ENCODE measurements around the gene SIN3B. TPM values are rescaled to one million over a fixed set of nuclear protein-coding genes. Genes with fewer than 3 reads are reported as not detected.
A peak's percentile ranks its signal among the peaks of the same experiment; 100 is the strongest.

SIN3B gene
- total and polyA plus RNA-seq, 4 donors, result 7.1 to 82.7 (median 56.7) TPM

DNA sequence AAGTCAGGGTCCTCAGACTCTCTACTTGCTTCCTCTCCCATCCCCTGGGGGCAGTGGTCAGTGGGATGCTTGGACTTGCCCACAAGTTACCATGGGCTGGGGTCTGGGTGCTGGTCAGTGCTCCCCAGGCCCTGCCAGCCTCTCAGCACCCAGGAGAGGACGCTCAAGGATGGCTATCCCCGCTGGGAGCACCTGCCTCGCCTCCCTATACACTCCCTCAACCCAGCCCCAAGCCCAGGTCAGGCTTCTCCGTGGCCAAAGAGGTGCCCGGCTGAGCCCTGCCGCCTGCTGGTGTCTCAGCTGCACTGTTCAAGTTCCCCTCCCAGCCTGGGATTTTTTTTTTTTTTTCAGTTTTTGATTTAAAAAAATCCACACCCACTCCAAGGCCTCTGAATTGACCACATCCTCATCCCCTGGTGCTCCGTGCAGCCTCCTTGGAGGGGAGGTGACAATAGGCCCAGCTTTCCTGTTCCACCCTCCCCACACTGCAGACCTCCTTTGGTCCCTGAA is 70.4 kb downstream of the SIN3B start:
- ATAC-seq (ENCODE audit: low FRiP score) (no peak), DNase-seq (peak in 1 of 2 donors; percentile 70)
- WGBS, 2 donors, result 41 to 46% methylated on average over 7 of the region's 7 CpGs
- Histone ChIP-seq H3K4me3 (ENCODE audit: low read length in 2 of 2) (no peak overlapping the region), H3K27ac (ENCODE audit: low read depth in 1 of 2, low read length in 2 of 2) (no peak overlapping the region), H3K27me3 (ENCODE audit: control insufficient read depth in 1 of 2, insufficient read depth in 2 of 2, low read length in 1 of 2) (no peaks in the 10 kb centered on the region), H3K4me1 (ENCODE audit: control insufficient read depth in 1 of 2, insufficient read depth in 2 of 2, low read length in 2 of 2) (no peaks in the 10 kb centered on the region), H3K36me3 (ENCODE audit: control insufficient read depth in 1 of 2, insufficient read depth in 2 of 2, low read length in 1 of 2) (no peaks in the 10 kb centered on the region), H3K9me3 (ENCODE audit: control insufficient read depth, low read length) (no peaks in the 10 kb centered on the region)
- intact Hi-C loops (cut with DNase I), result loop anchor here in 1 of 2 donors (5.0 to 10.0 kb wide), 2 partner anchors 72 to 125 kb away; partner anchors contain the start of gene SIN3B

DNA sequence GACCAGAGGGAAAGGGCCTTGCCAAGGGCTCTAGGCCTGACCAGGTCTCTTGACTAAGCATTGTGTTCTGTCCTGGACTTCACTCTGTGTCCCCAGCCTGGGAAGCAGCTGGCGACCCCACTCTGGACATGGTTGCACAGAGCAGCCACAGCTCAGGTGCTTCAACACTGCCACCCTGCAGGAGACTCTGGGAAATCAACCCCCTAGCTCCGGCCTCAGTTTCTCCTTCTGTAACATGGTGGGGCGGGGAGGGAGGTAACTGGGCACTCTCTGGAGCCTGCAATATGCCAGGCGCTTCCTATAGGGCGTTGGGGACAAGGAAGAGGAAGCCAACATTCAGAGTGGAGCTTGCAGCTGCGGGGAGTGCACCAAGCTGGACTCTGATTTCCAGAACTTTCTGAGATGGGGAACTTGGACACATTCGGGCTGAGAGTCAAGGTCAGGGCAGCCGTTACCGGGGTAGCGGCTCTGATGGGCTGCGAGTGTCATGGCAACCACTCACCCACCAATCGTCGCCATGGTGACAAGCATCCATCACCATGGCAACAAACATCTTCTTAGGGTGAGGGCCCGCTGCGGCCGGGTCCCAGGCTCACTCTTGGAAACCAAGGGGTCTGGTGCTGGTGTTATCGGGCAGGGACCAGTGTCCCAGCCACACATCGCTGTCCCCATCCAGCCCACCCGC is 72.4 kb downstream of the SIN3B start:
- Histone ChIP-seq H3K4me1 (ENCODE audit: control insufficient read depth in 1 of 2, insufficient read depth in 2 of 2, low read length in 2 of 2) (no peaks in the 10 kb centered on the region), H3K27ac (ENCODE audit: low read depth in 1 of 2, low read length in 2 of 2) (no peak overlapping the region), H3K9me3 (ENCODE audit: control insufficient read depth, low read length) (no peaks in the 10 kb centered on the region), H3K27me3 (ENCODE audit: control insufficient read depth in 1 of 2, insufficient read depth in 2 of 2, low read length in 1 of 2) (no peaks in the 10 kb centered on the region), H3K36me3 (ENCODE audit: control insufficient read depth in 1 of 2, insufficient read depth in 2 of 2, low read length in 1 of 2) (no peaks in the 10 kb centered on the region), H3K4me3 (ENCODE audit: low read length in 2 of 2) (no peak overlapping the region)
- intact Hi-C loops (cut with DNase I), result no loop called here
- DNase-seq (no peak), ATAC-seq (ENCODE audit: low FRiP score) (no peak)
- 88% methylated on average over 19 of the region's 19 CpGs for WGBS, 2 donors

DNA sequence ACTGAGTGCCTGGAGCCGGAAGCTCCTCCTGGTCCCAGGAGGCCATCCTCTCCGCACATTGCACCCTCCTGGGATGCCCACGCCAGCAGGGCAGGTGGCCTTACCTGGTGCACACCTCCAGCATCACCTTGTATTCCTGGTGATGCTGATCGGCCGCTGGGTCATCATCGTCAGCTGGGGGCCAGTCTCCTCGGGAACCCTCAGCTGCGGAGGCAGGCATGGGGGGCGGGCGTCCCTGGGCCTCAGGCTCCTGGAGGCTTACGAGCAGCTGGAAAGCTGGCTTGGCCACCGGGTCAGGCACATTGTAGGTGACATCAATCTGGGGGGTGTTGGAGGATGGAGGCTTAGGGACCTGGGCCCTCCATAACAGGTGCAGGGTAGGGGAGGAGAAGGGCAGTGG is 73.3 kb downstream of the SIN3B start:
- 90 to 93% methylated on average over 12 of the region's 12 CpGs for WGBS, 2 donors
- H3K9me3 ChIP-seq (ENCODE audit: control insufficient read depth, low read length), result no peaks in the 10 kb centered on the region
- H3K27ac ChIP-seq (ENCODE audit: low read depth in 1 of 2, low read length in 2 of 2), result no peak overlapping the region
- no peaks in the 10 kb centered on the region for H3K36me3 ChIP-seq (ENCODE audit: control insufficient read depth in 1 of 2, insufficient read depth in 2 of 2, low read length in 1 of 2)
- ATAC-seq (ENCODE audit: low FRiP score) (no peak), DNase-seq (no peak)
- H3K27me3 ChIP-seq (ENCODE audit: control insufficient read depth in 1 of 2, insufficient read depth in 2 of 2, low read length in 1 of 2), result no peaks in the 10 kb centered on the region
- no peaks in the 10 kb centered on the region for H3K4me1 ChIP-seq (ENCODE audit: control insufficient read depth in 1 of 2, insufficient read depth in 2 of 2, low read length in 2 of 2)
- H3K4me3 ChIP-seq (ENCODE audit: low read length in 2 of 2), result no peak overlapping the region
- intact Hi-C loops (cut with DNase I), result no loop called here

DNA sequence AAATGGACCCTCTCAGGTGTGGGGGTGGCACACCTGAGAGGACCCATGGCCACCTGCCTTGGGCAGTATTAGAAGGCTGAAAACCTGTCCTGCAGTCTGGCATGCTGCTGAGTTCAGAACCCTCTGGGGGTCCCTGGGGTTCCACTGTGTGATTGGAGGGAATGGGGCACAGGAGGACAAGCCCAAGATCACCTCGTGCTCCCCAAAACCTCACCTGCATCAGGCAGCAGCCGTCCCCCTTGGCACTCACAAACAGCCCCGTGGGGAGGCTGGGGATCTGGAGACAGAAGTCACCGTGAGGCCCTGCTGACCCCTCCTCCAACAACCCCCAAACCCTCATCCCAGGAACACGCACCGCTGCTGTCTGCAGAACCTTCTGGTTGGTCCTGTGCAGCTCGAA is 74.1 kb downstream of the SIN3B start:
- no peaks in the 10 kb centered on the region for H3K27me3 ChIP-seq (ENCODE audit: control insufficient read depth in 1 of 2, insufficient read depth in 2 of 2, low read length in 1 of 2)

DNA sequence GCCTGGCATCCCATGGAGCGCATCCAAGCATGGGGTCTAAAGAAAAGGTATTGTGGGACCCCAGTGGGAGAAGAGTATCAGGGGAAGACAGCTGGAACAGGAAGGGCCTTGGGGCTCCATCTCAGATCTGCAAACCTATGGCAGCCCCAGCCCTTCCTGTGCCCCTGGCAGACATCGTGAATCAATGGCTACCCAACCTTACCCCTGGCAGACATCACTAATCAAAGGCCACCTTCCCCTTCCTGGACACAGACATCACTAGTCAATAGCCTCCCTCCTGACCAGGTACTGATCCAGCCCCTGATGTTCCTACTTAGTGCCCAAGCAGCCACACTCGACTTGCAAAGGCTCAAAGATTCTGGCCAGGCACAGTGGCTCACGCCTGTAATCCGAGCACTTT is 75.4 kb downstream of the SIN3B start:
- H3K27me3 ChIP-seq (ENCODE audit: control insufficient read depth in 1 of 2, insufficient read depth in 2 of 2, low read length in 1 of 2), result no peaks in the 10 kb centered on the region
- H3K4me1 ChIP-seq (ENCODE audit: control insufficient read depth in 1 of 2, insufficient read depth in 2 of 2, low read length in 2 of 2), result no peaks in the 10 kb centered on the region
- no peaks in the 10 kb centered on the region for H3K36me3 ChIP-seq (ENCODE audit: control insufficient read depth in 1 of 2, insufficient read depth in 2 of 2, low read length in 1 of 2)
- ATAC-seq (ENCODE audit: low FRiP score) (no peak), DNase-seq (no peak)
- H3K27ac ChIP-seq (ENCODE audit: low read depth in 1 of 2, low read length in 2 of 2), result no peak overlapping the region
- intact Hi-C loops (cut with DNase I), result no loop called here
- no peak overlapping the region for H3K4me3 ChIP-seq (ENCODE audit: low read length in 2 of 2)
- 66 to 86% methylated on average over 5 of the region's 5 CpGs for WGBS, 2 donors
- no peaks in the 10 kb centered on the region for H3K9me3 ChIP-seq (ENCODE audit: control insufficient read depth, low read length)

More for the DNA sequence above, 74.1 kb downstream of the SIN3B start:
- no peak overlapping the region for H3K4me3 ChIP-seq (ENCODE audit: low read length in 2 of 2)
- H3K9me3 ChIP-seq (ENCODE audit: control insufficient read depth, low read length), result no peaks in the 10 kb centered on the region
- ATAC-seq (ENCODE audit: low FRiP score) (no peak), DNase-seq (no peak)
- intact Hi-C loops (cut with DNase I), result no loop called here
- H3K4me1 ChIP-seq (ENCODE audit: control insufficient read depth in 1 of 2, insufficient read depth in 2 of 2, low read length in 2 of 2), result no peaks in the 10 kb centered on the region
- H3K27ac ChIP-seq (ENCODE audit: low read depth in 1 of 2, low read length in 2 of 2), result no peak overlapping the region
- 87 to 89% methylated on average over 7 of the region's 7 CpGs for WGBS, 2 donors
- no peaks in the 10 kb centered on the region for H3K36me3 ChIP-seq (ENCODE audit: control insufficient read depth in 1 of 2, insufficient read depth in 2 of 2, low read length in 1 of 2)

DNA sequence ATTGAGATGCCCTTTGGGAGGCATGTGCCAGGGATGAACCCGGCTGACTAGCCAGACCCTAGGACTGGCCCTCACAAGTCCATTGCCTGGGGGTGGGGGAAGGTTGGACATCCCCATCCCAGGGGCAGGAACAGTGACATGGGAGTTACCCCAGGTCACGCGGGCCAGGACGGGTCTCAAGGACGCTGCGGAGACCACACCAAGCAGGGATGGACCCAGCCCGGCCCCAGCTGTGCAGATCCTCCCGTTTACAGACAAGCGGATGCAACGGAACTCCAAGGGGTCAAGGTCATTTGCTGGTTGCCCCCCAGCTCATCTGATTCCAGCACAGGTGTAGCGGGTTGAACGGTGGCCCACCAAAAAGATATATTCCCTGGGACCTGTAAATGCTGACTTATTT is 79.6 kb downstream of the SIN3B start:
- Histone ChIP-seq H3K9me3 (ENCODE audit: control insufficient read depth, low read length) (peaks cover 9% of the 10 kb centered on the region), H3K27me3 (ENCODE audit: control insufficient read depth in 1 of 2, insufficient read depth in 2 of 2, low read length in 1 of 2) (no peaks in the 10 kb centered on the region), H3K36me3 (ENCODE audit: control insufficient read depth in 1 of 2, insufficient read depth in 2 of 2, low read length in 1 of 2) (no peaks in the 10 kb centered on the region), H3K4me3 (ENCODE audit: low read length in 2 of 2) (no peak overlapping the region), H3K4me1 (ENCODE audit: control insufficient read depth in 1 of 2, insufficient read depth in 2 of 2, low read length in 2 of 2) (no peaks in the 10 kb centered on the region), H3K27ac (ENCODE audit: low read depth in 1 of 2, low read length in 2 of 2) (no peak overlapping the region)
- 79 to 86% methylated on average over 12 of the region's 12 CpGs for WGBS, 2 donors
- DNase-seq, result no peak
- intact Hi-C loops (cut with DNase I), result no loop called here
- no peak for ATAC-seq (ENCODE audit: low FRiP score)

DNA sequence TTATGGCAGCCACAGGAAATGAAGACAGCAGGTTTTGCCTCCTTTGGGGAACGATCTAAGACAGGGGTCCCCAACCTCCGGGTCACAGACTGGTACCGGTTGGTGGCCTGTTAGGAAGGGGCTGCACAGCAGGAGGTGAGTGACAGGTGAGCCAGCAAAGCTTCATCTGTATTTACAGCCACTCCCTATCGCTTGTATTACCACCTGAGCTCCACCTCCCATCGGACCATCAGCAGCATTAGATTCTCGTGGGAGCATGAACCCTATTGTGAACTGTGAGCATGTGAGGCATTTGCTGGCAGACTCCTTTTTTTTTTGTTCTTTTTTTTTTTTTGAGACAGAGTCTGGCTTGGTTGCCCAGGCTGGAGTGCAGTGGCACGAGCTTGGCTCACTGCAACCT is 81.8 kb downstream of the SIN3B start:
- Histone ChIP-seq H3K4me1 (ENCODE audit: control insufficient read depth in 1 of 2, insufficient read depth in 2 of 2, low read length in 2 of 2) (no peaks in the 10 kb centered on the region), H3K27ac (ENCODE audit: low read depth in 1 of 2, low read length in 2 of 2) (no peak overlapping the region), H3K27me3 (ENCODE audit: control insufficient read depth in 1 of 2, insufficient read depth in 2 of 2, low read length in 1 of 2) (no peaks in the 10 kb centered on the region), H3K4me3 (ENCODE audit: low read length in 2 of 2) (no peak overlapping the region), H3K9me3 (ENCODE audit: control insufficient read depth, low read length) (peaks cover 17% of the 10 kb centered on the region), H3K36me3 (ENCODE audit: control insufficient read depth in 1 of 2, insufficient read depth in 2 of 2, low read length in 1 of 2) (no peaks in the 10 kb centered on the region)
- no peak for DNase-seq
- WGBS, 2 donors, result 85 to 87% methylated on average over 7 of the region's 7 CpGs
- intact Hi-C loops (cut with DNase I), result no loop called here
- ATAC-seq (ENCODE audit: low FRiP score), result no peak

DNA sequence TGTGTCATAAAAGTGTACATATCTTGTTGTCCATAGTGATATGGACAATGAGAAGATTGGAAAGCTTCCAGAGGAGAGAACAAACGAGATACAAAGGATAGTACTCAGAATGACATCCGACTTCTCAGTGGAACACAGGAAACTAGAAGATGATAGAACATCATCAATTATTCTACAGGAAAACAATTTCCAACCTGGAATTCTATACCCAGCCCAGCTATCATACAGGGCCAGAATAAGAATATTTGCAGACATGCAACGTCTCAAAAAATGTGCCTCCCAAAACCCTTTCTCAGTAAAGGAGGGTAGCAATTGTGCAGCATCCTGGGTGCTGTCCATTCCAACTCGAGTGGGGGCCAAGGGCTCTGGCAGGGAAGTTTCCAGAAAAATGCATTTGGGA is 83.6 kb downstream of the SIN3B start:
- no peak for ATAC-seq (ENCODE audit: low FRiP score)

DNA sequence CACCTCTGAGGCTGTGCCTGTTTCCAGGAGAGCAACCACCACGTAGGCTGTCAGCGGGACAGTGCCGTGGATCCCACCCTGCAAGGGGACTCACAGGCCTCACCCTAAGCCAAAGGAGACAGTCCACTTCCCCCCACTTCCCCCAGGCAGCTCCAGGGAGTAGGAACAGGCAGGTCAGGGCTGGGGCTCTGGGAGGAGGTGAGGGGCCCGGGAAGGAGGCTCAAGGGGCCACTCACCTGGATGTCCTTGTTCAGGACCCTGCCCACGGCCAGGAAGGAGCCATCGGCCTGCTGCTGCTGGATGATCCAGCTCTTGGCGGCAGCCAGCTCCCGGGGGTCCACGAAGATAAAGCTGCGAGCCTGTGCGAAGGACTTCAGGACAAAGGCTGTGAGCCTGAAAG is 85.2 kb downstream of the SIN3B start:
- H3K4me1 ChIP-seq (ENCODE audit: control insufficient read depth in 1 of 2, insufficient read depth in 2 of 2, low read length in 2 of 2), result no peaks in the 10 kb centered on the region
- peaks cover 17% of the 10 kb centered on the region for H3K9me3 ChIP-seq (ENCODE audit: control insufficient read depth, low read length)
- no peak overlapping the region for H3K27ac ChIP-seq (ENCODE audit: low read depth in 1 of 2, low read length in 2 of 2)
- no peak overlapping the region for H3K4me3 ChIP-seq (ENCODE audit: low read length in 2 of 2)
- intact Hi-C loops (cut with DNase I), result no loop called here
- 91 to 93% methylated on average over 11 of the region's 11 CpGs for WGBS, 2 donors
- DNase-seq (no peak), ATAC-seq (ENCODE audit: low FRiP score) (no peak)
- no peaks in the 10 kb centered on the region for H3K36me3 ChIP-seq (ENCODE audit: control insufficient read depth in 1 of 2, insufficient read depth in 2 of 2, low read length in 1 of 2)
- H3K27me3 ChIP-seq (ENCODE audit: control insufficient read depth in 1 of 2, insufficient read depth in 2 of 2, low read length in 1 of 2), result no peaks in the 10 kb centered on the region

More for the DNA sequence above, 83.6 kb downstream of the SIN3B start:
- DNase-seq, result no peak
- H3K27ac ChIP-seq (ENCODE audit: low read depth in 1 of 2, low read length in 2 of 2), result no peak overlapping the region
- H3K9me3 ChIP-seq (ENCODE audit: control insufficient read depth, low read length), result peaks cover 17% of the 10 kb centered on the region
- WGBS, 2 donors, result 78 to 79% methylated on average over 4 of the region's 4 CpGs
- H3K36me3 ChIP-seq (ENCODE audit: control insufficient read depth in 1 of 2, insufficient read depth in 2 of 2, low read length in 1 of 2), result no peaks in the 10 kb centered on the region
- H3K4me3 ChIP-seq (ENCODE audit: low read length in 2 of 2), result no peak overlapping the region
- intact Hi-C loops (cut with DNase I), result no loop called here
- no peaks in the 10 kb centered on the region for H3K27me3 ChIP-seq (ENCODE audit: control insufficient read depth in 1 of 2, insufficient read depth in 2 of 2, low read length in 1 of 2)
- no peaks in the 10 kb centered on the region for H3K4me1 ChIP-seq (ENCODE audit: control insufficient read depth in 1 of 2, insufficient read depth in 2 of 2, low read length in 2 of 2)

All from aorta (tissue), 5 donors.